Neural progenitor cell (in vitro differentiated cells): ENCODE data around the gene PTGR3. TPM values are rescaled to one million over a fixed set of nuclear protein-coding genes. Genes with fewer than 3 reads are reported as not detected.

Experiments
- DNase-seq: peaks from one replicate; pipeline ENCODE4 v3.0.0-alpha.2; 2016; ENCODE audit warnings: low spot score
- H2AFZ ChIP-seq: fragments of 200-600 bp; sonication (generic); replicated peaks from 2 replicates; pipeline ENCODE4 v1.6.1; 2016; ENCODE audit warnings: antibody characterized with exemption
- H3F3A ChIP-seq: fragments of 200-600 bp; sonication (generic); 2 replicates; pipeline ENCODE4 v1.6.1; 2016; ENCODE audit warnings: antibody characterized with exemption, low read depth
- H3K27ac ChIP-seq: fragments of 200-600 bp; sonication (generic); 2 replicates; pipeline ENCODE4 v1.5.1; 2016; ENCODE audit warnings: mild to moderate bottlenecking
- H3K27me3 ChIP-seq: fragments of 200-600 bp; sonication (generic); 2 replicates; pipeline ENCODE4 v1.6.1; 2016; ENCODE audit warnings: mild to moderate bottlenecking, moderate library complexity
- H3K36me3 ChIP-seq: fragments of 200-600 bp; sonication (generic); 2 replicates; pipeline ENCODE4 v1.5.1; 2016
- H3K4me1 ChIP-seq: fragments of 200-600 bp; sonication (generic); 2 replicates; pipeline ENCODE4 v1.6.1; 2016; ENCODE audit warnings: mixed run types
- H3K4me2 ChIP-seq: fragments of 200-600 bp; sonication (generic); 2 replicates; pipeline ENCODE4 v1.6.1; 2016
- H3K4me3 ChIP-seq: fragments of 200-600 bp; sonication (generic); 2 replicates; pipeline ENCODE4 v1.5.1; 2016
- H3K79me2 ChIP-seq: fragments of 200-600 bp; sonication (generic); 2 replicates; pipeline ENCODE4 v1.6.1; 2016; ENCODE audit warnings: low read depth
- H3K9ac ChIP-seq: fragments of 200-600 bp; sonication (generic); 2 replicates; pipeline ENCODE4 v1.6.1; 2016
- H3K9me3 ChIP-seq: fragments of 200-600 bp; sonication (generic); 2 replicates; pipeline ENCODE4 v1.5.1; 2016; ENCODE audit warnings: low read depth
- H4K20me1 ChIP-seq: fragments of 200-600 bp; sonication (generic); 2 replicates; pipeline ENCODE4 v1.6.1; 2016; ENCODE audit warnings: low read depth
- H3K27ac Mint-ChIP-seq: 3 replicates; pipeline ENCODE4 v1.8.0; 2021; ENCODE audit warnings: mixed read lengths
- H3K27me3 Mint-ChIP-seq: 2 replicates; pipeline ENCODE4 v1.8.0; 2022; ENCODE audit warnings: low read depth, mild to moderate bottlenecking, inconsistent platforms, moderate library complexity, mixed read lengths; ENCODE audit not compliant: insufficient read depth
- H3K36me3 Mint-ChIP-seq: 3 replicates; pipeline ENCODE4 v1.8.0; 2021; ENCODE audit warnings: mixed read lengths
- H3K4me1 Mint-ChIP-seq: 3 replicates; pipeline ENCODE4 v1.8.0; 2021; ENCODE audit warnings: mixed read lengths
- H3K4me3 Mint-ChIP-seq: 3 replicates; pipeline ENCODE4 v1.8.0; 2021; ENCODE audit warnings: mild to moderate bottlenecking, moderate library complexity, mixed read lengths
- H3K9me3 Mint-ChIP-seq: 3 replicates; pipeline ENCODE4 v1.8.0; 2020; ENCODE audit warnings: mixed read lengths
- EZH2 ChIP-seq: fragments of 200-600 bp; sonication (generic); IDR thresholded peaks from 2 replicates; pipeline ENCODE4 v1.6.1; 2017; ENCODE audit warnings: antibody characterized with exemption, mild to moderate bottlenecking, moderate library complexity
- EZH2phosphoT487 ChIP-seq: fragments of 200-600 bp; sonication (generic); IDR thresholded peaks from 2 replicates; pipeline ENCODE4 v1.6.1; 2017; ENCODE audit warnings: antibody characterized with exemption
- total RNA-seq: library from RNA; depleted of rRNA; stranded (reverse); fragments of >200 nt; gene quantifications from 2 replicates; pipeline ENCODE4 v1.2.3, GENCODE V29; 2015; ENCODE audit warnings: low replicate concordance
- TF ChIP-seq, protein P1 (sequence below): fragments of 200-600 bp; sonication (generic); IDR thresholded peaks from 2 replicates; pipeline ENCODE4 v1.5.1; 2017; ENCODE audit warnings: antibody characterized with exemption, mild to moderate bottlenecking

The PTGR3 gene
- total RNA-seq, 1 donor from 2014 or later = 13.0 TPM

DNA sequence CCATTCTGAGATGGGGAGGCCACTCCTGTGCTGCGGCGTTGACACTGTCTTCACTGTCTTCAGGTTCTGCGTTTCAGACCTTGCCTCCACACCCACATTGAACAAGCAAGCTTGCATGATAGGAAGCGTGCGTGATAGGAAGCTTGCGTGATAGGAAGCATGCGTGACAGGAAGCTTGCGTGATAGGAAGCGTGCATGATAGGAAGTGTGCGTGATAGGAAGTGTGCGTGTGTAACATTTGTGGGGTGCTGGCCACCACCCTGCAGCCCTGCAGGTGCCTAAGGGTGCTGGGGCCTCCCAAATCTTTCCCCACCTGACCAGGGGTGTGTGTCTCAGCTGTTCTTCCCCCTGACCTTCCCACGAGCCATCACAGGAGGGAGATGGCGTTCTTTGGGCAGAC is 27.0 kb upstream of the PTGR3 start:
- no peak overlapping the region for H3K4me3 ChIP-seq
- H3K27me3 Mint-ChIP-seq = no peaks in the 10 kb centered on the region
- H3F3A ChIP-seq = no peaks in the 10 kb centered on the region
- H3K79me2 ChIP-seq = no peaks in the 10 kb centered on the region
- no peaks in the 10 kb centered on the region for H4K20me1 ChIP-seq
- no peak for TF ChIP-seq EZH2
- TF ChIP-seq, protein P1, sequence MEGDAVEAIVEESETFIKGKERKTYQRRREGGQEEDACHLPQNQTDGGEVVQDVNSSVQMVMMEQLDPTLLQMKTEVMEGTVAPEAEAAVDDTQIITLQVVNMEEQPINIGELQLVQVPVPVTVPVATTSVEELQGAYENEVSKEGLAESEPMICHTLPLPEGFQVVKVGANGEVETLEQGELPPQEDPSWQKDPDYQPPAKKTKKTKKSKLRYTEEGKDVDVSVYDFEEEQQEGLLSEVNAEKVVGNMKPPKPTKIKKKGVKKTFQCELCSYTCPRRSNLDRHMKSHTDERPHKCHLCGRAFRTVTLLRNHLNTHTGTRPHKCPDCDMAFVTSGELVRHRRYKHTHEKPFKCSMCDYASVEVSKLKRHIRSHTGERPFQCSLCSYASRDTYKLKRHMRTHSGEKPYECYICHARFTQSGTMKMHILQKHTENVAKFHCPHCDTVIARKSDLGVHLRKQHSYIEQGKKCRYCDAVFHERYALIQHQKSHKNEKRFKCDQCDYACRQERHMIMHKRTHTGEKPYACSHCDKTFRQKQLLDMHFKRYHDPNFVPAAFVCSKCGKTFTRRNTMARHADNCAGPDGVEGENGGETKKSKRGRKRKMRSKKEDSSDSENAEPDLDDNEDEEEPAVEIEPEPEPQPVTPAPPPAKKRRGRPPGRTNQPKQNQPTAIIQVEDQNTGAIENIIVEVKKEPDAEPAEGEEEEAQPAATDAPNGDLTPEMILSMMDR = no peak
- no peak for TF ChIP-seq EZH2phosphoT487
- no peaks in the 10 kb centered on the region for H3K4me1 ChIP-seq
- H3K27ac Mint-ChIP-seq = no peak overlapping the region
- H3K36me3 ChIP-seq = no peaks in the 10 kb centered on the region
- no peak overlapping the region for H3K9ac ChIP-seq
- H3K27me3 ChIP-seq = no peaks in the 10 kb centered on the region
- H3K4me2 ChIP-seq = no peak overlapping the region
- no peak overlapping the region for H2AFZ ChIP-seq
- no peaks in the 10 kb centered on the region for H3K4me1 Mint-ChIP-seq
- no peak overlapping the region for H3K27ac ChIP-seq
- H3K4me3 Mint-ChIP-seq = no peak overlapping the region
- peaks cover 4% of the 10 kb centered on the region for H3K9me3 Mint-ChIP-seq
- no peaks in the 10 kb centered on the region for H3K9me3 ChIP-seq
- no peaks in the 10 kb centered on the region for H3K36me3 Mint-ChIP-seq
- DNase-seq = no peak

DNA sequence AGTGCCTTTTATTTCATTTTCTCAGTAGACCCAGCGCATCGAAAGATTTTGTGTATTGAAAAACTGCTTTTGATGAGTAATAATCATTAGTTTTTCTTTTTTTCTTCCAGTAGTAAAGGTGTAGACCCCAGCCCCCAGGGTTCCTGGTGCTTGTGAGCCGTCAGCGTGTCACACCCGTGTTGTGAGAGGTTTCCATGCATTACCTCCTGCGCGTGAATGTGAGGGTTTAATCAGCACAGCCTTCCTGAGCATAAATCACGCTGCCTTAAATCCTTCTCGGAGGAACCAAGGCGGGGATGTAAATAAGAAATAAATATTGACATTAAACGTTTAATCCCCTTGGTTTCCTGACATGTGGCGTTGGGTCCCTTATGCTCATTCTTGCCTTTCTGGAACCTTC is 26.0 kb upstream of the PTGR3 start:
- Histone ChIP-seq H3K9me3 (no peaks in the 10 kb centered on the region), H3K4me3 (no peak overlapping the region), H3K27ac (no peak overlapping the region), H2AFZ (no peak overlapping the region), H3K9ac (no peak overlapping the region), H3K4me1 (no peaks in the 10 kb centered on the region), H3K27me3 (no peaks in the 10 kb centered on the region), H3F3A (no peaks in the 10 kb centered on the region), H3K79me2 (no peaks in the 10 kb centered on the region), H3K4me2 (no peak overlapping the region), H3K36me3 (no peaks in the 10 kb centered on the region), H4K20me1 (no peaks in the 10 kb centered on the region)
- Mint-ChIP-seq H3K27me3 (peaks cover 3% of the 10 kb centered on the region), H3K9me3 (no peaks in the 10 kb centered on the region), H3K27ac (no peak overlapping the region), H3K4me1 (no peaks in the 10 kb centered on the region), H3K4me3 (no peak overlapping the region), H3K36me3 (no peaks in the 10 kb centered on the region)
- DNase-seq = no peak
- TF ChIP-seq EZH2 = no peak
- TF ChIP-seq, protein P1 = no peak
- no peak for TF ChIP-seq EZH2phosphoT487

DNA sequence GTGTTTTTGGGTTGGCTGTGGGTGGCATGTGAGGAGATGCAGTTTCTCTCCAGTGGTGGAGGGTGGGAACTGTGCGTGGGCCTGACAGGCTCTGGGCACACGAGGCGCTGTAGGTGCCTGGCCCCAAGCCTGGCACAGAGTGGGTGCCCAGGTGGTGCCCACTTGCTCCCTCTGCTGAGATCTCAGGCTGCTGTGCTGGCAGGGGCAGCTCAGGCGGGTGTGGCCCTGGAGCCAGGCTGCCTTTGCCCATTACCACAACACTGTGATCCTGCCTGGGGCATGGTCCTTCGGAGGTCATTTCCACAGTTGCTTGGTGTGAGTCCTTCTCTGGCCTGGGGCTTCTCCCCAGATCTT is 22.1 kb upstream of the PTGR3 start:
- DNase-seq = no peak
- H3K4me1 Mint-ChIP-seq = peaks cover 23% of the 10 kb centered on the region
- no peak overlapping the region for H3K4me2 ChIP-seq
- no peak overlapping the region for H3K4me3 Mint-ChIP-seq
- no peak overlapping the region for H3K9ac ChIP-seq
- H3K36me3 Mint-ChIP-seq = no peaks in the 10 kb centered on the region
- no peak overlapping the region for H3K27ac ChIP-seq
- no peaks in the 10 kb centered on the region for H3K36me3 ChIP-seq
- H3F3A ChIP-seq = no peaks in the 10 kb centered on the region
- H3K4me3 ChIP-seq = no peak overlapping the region
- peaks cover 3% of the 10 kb centered on the region for H3K4me1 ChIP-seq
- no peaks in the 10 kb centered on the region for H3K9me3 ChIP-seq
- no peaks in the 10 kb centered on the region for H3K27me3 ChIP-seq
- peaks cover 4% of the 10 kb centered on the region for H3K27me3 Mint-ChIP-seq
- H3K9me3 Mint-ChIP-seq = no peaks in the 10 kb centered on the region
- H3K79me2 ChIP-seq = no peaks in the 10 kb centered on the region
- TF ChIP-seq EZH2 (no peak), EZH2phosphoT487 (no peak)
- TF ChIP-seq, protein P1 = no peak
- no peak overlapping the region for H3K27ac Mint-ChIP-seq
- H4K20me1 ChIP-seq = no peaks in the 10 kb centered on the region
- H2AFZ ChIP-seq = no peak overlapping the region
